Measurements from ENCODE around the gene HOXC10.
A peak's percentile ranks its signal among the peaks of the same experiment; 100 is the strongest.

The HOXC10 gene

DNA sequence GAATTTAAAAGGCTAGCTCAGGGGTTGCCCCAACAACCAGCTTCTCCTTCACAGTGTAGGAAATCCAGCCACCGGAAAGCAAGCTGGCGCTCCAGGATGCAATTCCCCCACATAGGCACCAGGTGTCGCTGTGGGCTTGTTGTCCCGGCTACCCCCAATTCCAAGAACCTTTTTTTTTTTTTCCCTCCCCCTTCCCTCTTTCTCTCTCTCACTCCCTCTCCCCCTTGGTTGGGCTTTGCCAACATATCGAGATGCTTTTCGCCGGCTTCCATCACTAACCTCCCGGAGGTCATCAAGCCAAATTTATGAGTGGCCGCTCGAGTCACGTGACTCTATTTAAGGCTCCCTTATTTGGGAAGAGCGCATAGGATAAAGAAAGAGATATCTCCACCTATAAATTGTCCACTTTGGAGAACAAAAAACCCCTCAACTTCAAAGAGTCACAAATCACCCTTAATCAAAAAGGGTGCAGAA, 47.7 kb downstream of the HOXC10 start, which contains the start of gene HOXC5:
HOXC5 (plus strand) TSS at position 424 of the 474 bp plus-strand sequence. CDS start 73 bp downstream, outside the sequence.
- H3K27ac ChIP-seq = peak within 1 kb of the TSS in 1 of 2 donors; percentile 14
- H3K4me3 ChIP-seq = peak within 1 kb of the TSS; percentile 64
- TF ChIP-seq, protein P1, sequence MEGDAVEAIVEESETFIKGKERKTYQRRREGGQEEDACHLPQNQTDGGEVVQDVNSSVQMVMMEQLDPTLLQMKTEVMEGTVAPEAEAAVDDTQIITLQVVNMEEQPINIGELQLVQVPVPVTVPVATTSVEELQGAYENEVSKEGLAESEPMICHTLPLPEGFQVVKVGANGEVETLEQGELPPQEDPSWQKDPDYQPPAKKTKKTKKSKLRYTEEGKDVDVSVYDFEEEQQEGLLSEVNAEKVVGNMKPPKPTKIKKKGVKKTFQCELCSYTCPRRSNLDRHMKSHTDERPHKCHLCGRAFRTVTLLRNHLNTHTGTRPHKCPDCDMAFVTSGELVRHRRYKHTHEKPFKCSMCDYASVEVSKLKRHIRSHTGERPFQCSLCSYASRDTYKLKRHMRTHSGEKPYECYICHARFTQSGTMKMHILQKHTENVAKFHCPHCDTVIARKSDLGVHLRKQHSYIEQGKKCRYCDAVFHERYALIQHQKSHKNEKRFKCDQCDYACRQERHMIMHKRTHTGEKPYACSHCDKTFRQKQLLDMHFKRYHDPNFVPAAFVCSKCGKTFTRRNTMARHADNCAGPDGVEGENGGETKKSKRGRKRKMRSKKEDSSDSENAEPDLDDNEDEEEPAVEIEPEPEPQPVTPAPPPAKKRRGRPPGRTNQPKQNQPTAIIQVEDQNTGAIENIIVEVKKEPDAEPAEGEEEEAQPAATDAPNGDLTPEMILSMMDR (IDR thresholded peaks at IDR 0.05) = peak; percentile 78
- DNase-seq (ENCODE audit: low spot score) = no peak

DNA sequence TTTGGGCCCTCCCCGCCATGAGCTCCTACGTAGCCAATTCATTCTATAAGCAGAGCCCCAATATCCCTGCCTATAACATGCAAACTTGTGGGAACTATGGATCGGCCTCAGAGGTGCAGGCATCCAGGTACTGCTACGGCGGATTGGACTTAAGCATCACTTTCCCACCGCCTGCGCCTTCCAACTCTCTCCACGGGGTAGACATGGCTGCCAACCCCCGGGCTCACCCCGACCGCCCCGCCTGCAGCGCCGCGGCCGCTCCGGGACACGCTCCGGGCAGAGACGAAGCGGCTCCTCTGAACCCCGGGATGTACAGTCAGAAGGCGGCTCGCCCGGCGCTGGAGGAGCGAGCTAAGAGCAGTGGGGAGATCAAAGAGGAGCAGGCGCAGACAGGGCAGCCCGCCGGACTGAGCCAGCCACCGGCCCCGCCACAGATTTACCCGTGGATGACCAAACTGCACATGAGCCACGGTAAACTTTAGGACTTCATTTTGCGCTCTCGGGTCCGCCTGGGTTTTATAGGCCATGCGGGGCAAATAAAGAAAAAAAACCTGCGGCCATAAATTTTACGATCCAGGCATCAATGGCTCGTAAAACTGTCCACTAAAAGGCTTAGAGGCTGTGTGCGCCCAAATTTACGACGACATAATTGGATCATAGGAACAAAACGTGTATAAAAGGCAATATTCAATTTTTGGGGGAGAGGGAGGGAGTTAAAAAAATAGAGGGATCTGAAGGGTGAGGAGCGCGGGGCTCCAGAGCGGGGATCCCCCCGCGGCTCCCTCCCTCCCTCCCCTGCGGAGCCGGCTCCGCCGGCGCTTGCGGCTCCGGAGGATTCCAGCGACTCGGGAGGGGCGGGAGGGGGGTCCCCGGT, 48.4 kb downstream of the HOXC10 start:
- TF ChIP-seq, protein P1 (IDR thresholded peaks at IDR 0.05) = no peak
- no peak for DNase-seq (ENCODE audit: low spot score)
- Histone ChIP-seq H3K4me3 (peak overlapping the region; percentile 64), H3K27ac (peak overlapping the region in 1 of 2 donors; percentile 14)

DNA sequence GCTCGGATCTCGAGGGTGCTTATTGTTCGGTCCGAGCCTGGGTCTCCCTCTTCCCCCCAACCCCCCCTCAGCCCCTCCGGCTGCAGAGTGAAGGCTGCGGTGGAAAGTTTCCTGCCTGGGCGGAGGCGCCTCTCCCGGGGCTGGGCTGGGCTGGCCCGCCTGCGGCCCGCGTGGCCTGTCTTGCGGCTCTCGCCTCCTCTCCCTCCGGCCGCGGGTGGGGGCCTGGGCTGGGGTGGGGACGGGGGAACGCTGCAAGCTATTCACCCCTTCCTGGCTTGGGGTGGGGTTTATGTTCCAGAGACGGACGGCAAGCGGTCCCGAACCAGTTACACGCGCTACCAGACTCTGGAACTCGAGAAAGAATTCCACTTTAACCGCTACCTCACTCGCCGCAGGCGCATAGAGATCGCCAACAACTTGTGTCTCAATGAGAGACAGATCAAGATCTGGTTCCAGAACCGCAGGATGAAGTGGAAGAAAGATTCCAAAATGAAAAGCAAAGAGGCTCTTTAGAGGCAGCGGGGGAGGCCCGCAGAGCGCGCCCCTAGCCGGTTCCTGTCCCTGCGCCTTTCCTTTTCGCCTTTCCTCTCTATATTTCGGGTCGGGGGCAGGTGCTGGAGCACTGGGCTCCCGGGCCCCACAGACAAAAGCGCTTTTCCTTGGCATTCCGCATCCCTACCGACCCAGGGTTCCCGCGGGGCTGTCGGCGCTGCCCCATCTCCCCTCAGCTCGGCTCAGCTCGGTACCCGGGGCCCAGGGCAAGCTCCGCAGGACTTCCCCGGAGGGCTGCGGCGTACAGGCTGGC, 49.2 kb downstream of the HOXC10 start:
- TF ChIP-seq, protein P1 (IDR thresholded peaks at IDR 0.05) = no peak
- no peak for DNase-seq (ENCODE audit: low spot score)
- Histone ChIP-seq H3K27ac (no peak overlapping the region), H3K4me3 (peak overlapping the region; percentile 64)

DNA sequence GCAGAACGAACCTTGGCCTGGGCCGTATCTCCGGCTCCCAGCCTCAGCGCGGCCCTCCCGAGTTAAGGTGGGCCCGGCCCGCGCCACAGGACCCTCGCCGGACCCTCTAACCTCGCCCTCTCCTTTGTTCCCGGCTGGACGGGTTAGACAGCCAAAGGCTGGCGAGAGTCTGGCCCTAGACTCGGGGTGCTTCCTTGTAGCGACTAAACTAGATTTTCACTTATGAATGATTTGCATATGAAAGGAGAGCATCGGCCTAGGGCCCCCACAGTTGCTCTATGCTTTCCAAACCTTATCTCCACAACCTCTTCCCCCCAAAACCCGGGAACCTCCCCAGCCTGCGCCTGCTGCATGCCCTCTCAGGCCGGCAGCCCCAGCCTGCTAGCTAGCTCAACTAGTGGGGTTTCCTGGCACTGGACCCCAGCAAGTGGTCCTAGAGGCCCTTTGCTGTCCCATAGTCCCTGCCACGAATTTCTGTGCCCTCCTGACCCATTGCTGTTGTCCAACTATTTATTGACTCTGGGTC, 49.9 kb downstream of the HOXC10 start:
- Histone ChIP-seq H3K4me3 (no peak overlapping the region), H3K27ac (no peak overlapping the region)
- TF ChIP-seq, protein P1 (IDR thresholded peaks at IDR 0.05) = no peak
- DNase-seq (ENCODE audit: low spot score) = no peak

DNA sequence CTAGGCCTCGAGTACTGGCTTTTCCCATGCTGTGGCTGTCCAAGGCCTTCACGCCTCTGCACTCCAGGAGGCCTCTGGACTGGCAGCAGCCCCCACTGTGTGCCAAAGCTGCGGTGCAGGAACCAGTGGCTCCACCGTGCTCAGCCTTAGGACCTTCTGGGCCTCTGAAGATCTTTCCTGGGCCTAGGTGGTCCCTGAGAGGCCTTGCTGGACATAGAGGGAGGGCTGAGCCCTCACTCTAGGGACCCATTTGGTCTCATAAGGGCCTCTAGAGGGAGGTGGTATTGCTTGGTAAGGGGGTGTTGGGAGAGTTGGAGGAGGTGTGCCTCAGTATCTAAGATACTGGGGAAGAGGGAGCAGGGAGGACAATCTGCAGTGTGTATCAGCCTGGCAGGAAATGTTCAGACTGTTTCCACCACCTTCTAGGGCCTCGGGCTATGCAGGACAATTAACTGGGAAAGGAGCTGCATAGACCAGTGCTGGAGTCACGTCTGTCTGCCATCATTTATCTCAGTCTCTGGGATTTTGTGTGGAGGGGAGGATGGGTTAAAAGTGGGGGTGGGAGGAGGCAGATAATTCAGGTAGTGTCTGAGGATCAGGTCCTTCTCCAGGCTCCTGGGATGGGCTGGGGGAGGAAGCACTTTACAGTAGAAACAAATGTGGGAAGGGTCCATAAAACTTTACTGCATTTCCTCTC, 50.8 kb downstream of the HOXC10 start:
- Histone ChIP-seq H3K4me3 (no peak overlapping the region), H3K27ac (no peak overlapping the region)
- DNase-seq (ENCODE audit: low spot score) = no peak
- TF ChIP-seq, protein P1 (IDR thresholded peaks at IDR 0.05) = no peak

DNA sequence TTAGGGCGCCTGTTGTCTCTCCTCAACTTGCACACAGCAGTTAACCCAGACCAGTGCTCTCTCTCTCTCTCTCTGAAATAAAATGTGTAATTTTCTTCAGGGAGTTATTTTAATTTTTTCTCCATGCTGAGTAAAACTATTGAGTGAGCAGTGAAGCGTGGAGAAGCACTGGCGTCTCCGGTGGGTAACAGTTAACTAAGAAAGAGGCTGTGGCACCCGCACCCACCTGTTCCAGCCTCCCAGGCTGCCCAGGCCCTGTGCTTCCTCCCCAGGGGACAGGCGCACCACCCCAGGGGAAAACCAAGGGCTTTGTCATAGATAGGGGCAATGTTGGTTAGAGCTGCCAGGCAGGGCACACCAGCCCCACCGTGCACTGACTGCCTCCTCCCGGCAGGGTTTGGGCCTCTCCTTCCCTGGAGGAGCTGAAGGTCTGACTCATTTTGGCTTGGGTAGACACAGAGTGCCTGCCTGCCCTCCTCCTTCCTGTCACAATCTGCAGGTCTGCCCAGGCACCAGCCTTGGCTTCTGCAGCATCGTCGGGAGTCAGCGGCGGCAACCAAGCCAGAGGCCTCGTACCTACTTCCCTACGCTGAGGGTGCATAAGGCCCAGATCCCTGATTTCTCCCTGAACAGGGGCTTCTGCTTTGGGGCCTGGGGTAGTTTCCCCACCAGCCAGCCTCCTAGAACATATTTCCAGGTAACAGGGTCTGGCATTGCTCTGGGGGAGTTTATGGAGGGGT, 51.8 kb downstream of the HOXC10 start:
- no peak overlapping the region for H3K4me3 ChIP-seq
- no peak for DNase-seq (ENCODE audit: low spot score)
- TF ChIP-seq, protein P1 (IDR thresholded peaks at IDR 0.05) = no peak
- no peak overlapping the region for H3K27ac ChIP-seq

Data from coronary artery (tissue), 2 donors.